ENCODE data around the gene CEP104. TPM values are rescaled to one million over a fixed set of nuclear protein-coding genes. Genes with fewer than 3 reads are reported as not detected.

The CEP104 gene
- total and polyA plus RNA-seq, 10 of the 15 experiments (the other 5 are each of a cell fraction or from before 2014, with no cell fraction given) = 7.2 to 34.8 (median 19.3) TPM

- TF ChIP-seq, protein P1, sequence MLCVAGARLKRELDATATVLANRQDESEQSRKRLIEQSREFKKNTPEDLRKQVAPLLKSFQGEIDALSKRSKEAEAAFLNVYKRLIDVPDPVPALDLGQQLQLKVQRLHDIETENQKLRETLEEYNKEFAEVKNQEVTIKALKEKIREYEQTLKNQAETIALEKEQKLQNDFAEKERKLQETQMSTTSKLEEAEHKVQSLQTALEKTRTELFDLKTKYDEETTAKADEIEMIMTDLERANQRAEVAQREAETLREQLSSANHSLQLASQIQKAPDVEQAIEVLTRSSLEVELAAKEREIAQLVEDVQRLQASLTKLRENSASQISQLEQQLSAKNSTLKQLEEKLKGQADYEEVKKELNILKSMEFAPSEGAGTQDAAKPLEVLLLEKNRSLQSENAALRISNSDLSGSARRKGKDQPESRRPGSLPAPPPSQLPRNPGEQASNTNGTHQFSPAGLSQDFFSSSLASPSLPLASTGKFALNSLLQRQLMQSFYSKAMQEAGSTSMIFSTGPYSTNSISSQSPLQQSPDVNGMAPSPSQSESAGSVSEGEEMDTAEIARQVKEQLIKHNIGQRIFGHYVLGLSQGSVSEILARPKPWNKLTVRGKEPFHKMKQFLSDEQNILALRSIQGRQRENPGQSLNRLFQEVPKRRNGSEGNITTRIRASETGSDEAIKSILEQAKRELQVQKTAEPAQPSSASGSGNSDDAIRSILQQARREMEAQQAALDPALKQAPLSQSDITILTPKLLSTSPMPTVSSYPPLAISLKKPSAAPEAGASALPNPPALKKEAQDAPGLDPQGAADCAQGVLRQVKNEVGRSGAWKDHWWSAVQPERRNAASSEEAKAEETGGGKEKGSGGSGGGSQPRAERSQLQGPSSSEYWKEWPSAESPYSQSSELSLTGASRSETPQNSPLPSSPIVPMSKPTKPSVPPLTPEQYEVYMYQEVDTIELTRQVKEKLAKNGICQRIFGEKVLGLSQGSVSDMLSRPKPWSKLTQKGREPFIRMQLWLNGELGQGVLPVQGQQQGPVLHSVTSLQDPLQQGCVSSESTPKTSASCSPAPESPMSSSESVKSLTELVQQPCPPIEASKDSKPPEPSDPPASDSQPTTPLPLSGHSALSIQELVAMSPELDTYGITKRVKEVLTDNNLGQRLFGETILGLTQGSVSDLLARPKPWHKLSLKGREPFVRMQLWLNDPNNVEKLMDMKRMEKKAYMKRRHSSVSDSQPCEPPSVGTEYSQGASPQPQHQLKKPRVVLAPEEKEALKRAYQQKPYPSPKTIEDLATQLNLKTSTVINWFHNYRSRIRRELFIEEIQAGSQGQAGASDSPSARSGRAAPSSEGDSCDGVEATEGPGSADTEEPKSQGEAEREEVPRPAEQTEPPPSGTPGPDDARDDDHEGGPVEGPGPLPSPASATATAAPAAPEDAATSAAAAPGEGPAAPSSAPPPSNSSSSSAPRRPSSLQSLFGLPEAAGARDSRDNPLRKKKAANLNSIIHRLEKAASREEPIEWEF (IDR thresholded peaks at IDR 0.05; ENCODE audit: insufficient replicate concordance, low read depth, low read length) = no peak
- TF ChIP-seq JUND (IDR thresholded peaks at IDR 0.05; ENCODE audit: low read depth, low read length) (no peak), EZH2 (IDR thresholded peaks at IDR 0.05; ENCODE audit: borderline replicate concordance, control insufficient read depth, low read depth, low read length) (no peak), ZNF622 (IDR thresholded peaks at IDR 0.05) (no peak)
Observed at GRCh38 chr1:3905953-3906671, 49.1 kb upstream of the CEP104 start (continued).

GRCh38 chr1:3905266-3905952 is 48.4 kb upstream of the CEP104 start:
- H3K9ac ChIP-seq (ENCODE audit: control insufficient read depth, insufficient read depth, low read length) = no peak overlapping the region
- TF ChIP-seq POLR2AphosphoS2 (IDR thresholded peaks at IDR 0.05; ENCODE audit: low read depth, low read length) (no peak), NRF1 (conservative IDR thresholded peaks at IDR 0.05; ENCODE audit: low read depth, low read length) (no peak), ZBTB11 (CRISPR knock-in tag; IDR thresholded peaks at IDR 0.05) (no peak), CTCF (IDR thresholded peaks at IDR 0.05 in 2 of 3, conservative IDR thresholded peaks at IDR 0.05 in 1 of 3; ENCODE audit: control insufficient read depth in 2 of 3, extremely low read depth in 1 of 3, insufficient read depth in 1 of 3, low read depth in 3 of 3, low read length in 3 of 3) (no peak), ZZZ3 (IDR thresholded peaks at IDR 0.05; ENCODE audit: control insufficient read depth, insufficient read length, low read depth) (no peak)

More at GRCh38 chr1:3905266-3905952, 48.4 kb upstream of the CEP104 start:
- ChIA-PET RAD21 (ENCODE audit: unreplicated experiment) (no interaction called here), POLR2A (no interaction called here), SMC1A (ENCODE audit: uncharacterized antibody, unreplicated experiment) (no interaction called here), CTCF (no interaction called here)
- Histone ChIP-seq H3K36me3 (ENCODE audit: control insufficient read depth in 2 of 2, insufficient read depth in 2 of 2, low read length in 1 of 2) (no peaks in the 10 kb centered on the region), H2AFZ (ENCODE audit: control insufficient read depth, low read depth, low read length) (no peak overlapping the region), H3K4me3 (no peak overlapping the region), H3K79me2 (ENCODE audit: control insufficient read depth, insufficient read depth, low read length) (no peaks in the 10 kb centered on the region), H3K9me3 (replicated peaks; ENCODE audit: control insufficient read depth, insufficient read depth, low read length) (no peaks in the 10 kb centered on the region), H3K4me2 (ENCODE audit: control insufficient read depth, insufficient read depth) (no peak overlapping the region), H3K27ac (ENCODE audit: control insufficient read depth, insufficient read depth) (no peak overlapping the region), H3K4me1 (ENCODE audit: control insufficient read depth, insufficient read depth, low read length) (no peaks in the 10 kb centered on the region), H4K20me1 (ENCODE audit: control insufficient read depth, insufficient read depth) (no peaks in the 10 kb centered on the region), H3K27me3 (replicated peaks in 1 of 2; ENCODE audit: control insufficient read depth in 2 of 2, insufficient read depth in 2 of 2, low read length in 1 of 2) (peaks cover under 1 to 4% of the 10 kb centered on the region in 2 experiments; a peak in 3 of 4 replicates)
- WGBS (ENCODE audit: insufficient coverage, insufficient replicate concordance, low lambda C conversion rate, missing lambda C conversion rate) = 64% methylated on average over 19 of the region's 19 CpGs
- ATAC-seq (no peak), FAIRE-seq (no peak), DNase-seq (ENCODE audit: low read depth, low spot score) (no peak)
- in situ Hi-C loops (cut with MboI) = no loop called here
- intact Hi-C loops (cut with micrococcal nuclease; ENCODE audit: unreplicated experiment) = no loop called here
- no TSS peak for BruUV-seq (replicated peaks)
